ENCODE results near the gene SNX9.
A peak's percentile ranks its signal among the peaks of the same experiment; 100 is the strongest.

The SNX9 gene

GRCh38 chr6:157944983-157945931 is 122.2 kb downstream of the SNX9 start (continued):
- 0 out of 2 replicates have a peak, but pooled peaks have one; percentile 28 for TF ChIP-seq WT1 (tag by site-specific recombination; IDR thresholded peaks at IDR 0.05)
- TF ChIP-seq ZNF76 (tag by site-specific recombination; IDR thresholded peaks at IDR 0.05; ENCODE audit: borderline replicate concordance, low read depth): no peak
- peak; percentile 64; the same call in 1 of the 2 replicates for TF ChIP-seq ZBTB17 (tag by site-specific recombination; IDR thresholded peaks at IDR 0.05)
- TF ChIP-seq ZNF184 (tag by site-specific recombination; IDR thresholded peaks at IDR 0.05): no peak
- no peak for TF ChIP-seq ZNF843 (tag by site-specific recombination; IDR thresholded peaks at IDR 0.05)
- TF ChIP-seq ZFHX2 (tag by site-specific recombination; conservative IDR thresholded peaks at IDR 0.05): peak; percentile 85
- TF ChIP-seq KLF8 (tag by site-specific recombination; IDR thresholded peaks at IDR 0.05): no peak
- no peak for TF ChIP-seq REST (tag by site-specific recombination; IDR thresholded peaks at IDR 0.05)
- peak; percentile 41; the same call in 1 of the 2 replicates for TF ChIP-seq ZFP69B (tag by site-specific recombination; IDR thresholded peaks at IDR 0.05)
- peak; percentile 77; the same call in 1 of the 2 replicates for TF ChIP-seq EGR2 (tag by site-specific recombination; IDR thresholded peaks at IDR 0.05; ENCODE audit: low read depth)

DNA sequence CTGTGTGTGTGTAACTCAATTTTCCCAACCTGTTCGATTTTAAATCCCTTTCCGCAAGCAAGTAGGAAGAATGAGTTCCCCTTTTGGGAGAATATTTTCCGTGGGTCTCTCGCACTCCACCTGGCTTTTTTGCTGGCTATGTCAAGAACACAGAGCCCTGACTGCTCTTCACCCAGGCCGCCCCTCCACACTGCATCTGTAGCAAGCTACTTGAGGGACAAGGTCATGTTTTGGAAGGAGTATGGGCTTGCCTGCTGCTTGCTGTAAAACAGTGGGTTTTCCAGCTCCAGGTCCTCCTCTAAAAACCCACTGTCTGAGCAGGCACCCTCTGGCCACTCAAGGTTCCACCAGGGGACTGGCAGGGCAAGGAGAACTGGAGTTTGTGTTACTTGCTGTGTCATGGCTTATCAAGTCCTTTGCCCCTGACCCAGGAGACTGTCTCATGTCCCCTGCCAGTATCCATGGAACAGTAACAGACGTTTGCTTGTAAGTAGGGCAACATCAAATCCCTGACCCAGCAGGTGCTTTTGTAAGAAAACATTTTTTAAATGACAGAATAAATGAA is 123.1 kb downstream of the SNX9 start:
- H3K4me1 ChIP-seq (ENCODE audit: control insufficient read depth, insufficient read depth, low read length): no peaks in the 10 kb centered on the region
- H3K9me3 ChIP-seq (ENCODE audit: control insufficient read depth, insufficient read depth, low read depth, low read length): no peaks in the 10 kb centered on the region
- H3K27ac ChIP-seq (ENCODE audit: extremely low read depth, low read depth, low read length): no peak overlapping the region
- H3K4me3 ChIP-seq (ENCODE audit: low read depth, low read length): no peak overlapping the region
- POLR2A ChIA-PET: no interaction called here
- peaks cover 6 to 42% of the 10 kb centered on the region in 2 experiments; a peak in 2 of 3 replicates for H3K36me3 ChIP-seq (ENCODE audit: control insufficient read depth in 2 of 2, insufficient read depth in 1 of 2, low read length in 2 of 2)
- CTCF ChIA-PET: interaction anchor here (0.8 to 2.3 kb wide), 7 partner anchors 9 to 631 kb away, joined by 3 to 9 read pairs (median 4); no protein-coding TSS in a partner anchor
- no peak for TF ChIP-seq ZNF335 (tag by site-specific recombination; conservative IDR thresholded peaks at IDR 0.05)
- TF ChIP-seq ZNF19 (tag by site-specific recombination; IDR thresholded peaks at IDR 0.05; ENCODE audit: low read depth): no peak
- no peak for TF ChIP-seq ZFP37 (tag by site-specific recombination; IDR thresholded peaks at IDR 0.05)
- TF ChIP-seq, protein P1, sequence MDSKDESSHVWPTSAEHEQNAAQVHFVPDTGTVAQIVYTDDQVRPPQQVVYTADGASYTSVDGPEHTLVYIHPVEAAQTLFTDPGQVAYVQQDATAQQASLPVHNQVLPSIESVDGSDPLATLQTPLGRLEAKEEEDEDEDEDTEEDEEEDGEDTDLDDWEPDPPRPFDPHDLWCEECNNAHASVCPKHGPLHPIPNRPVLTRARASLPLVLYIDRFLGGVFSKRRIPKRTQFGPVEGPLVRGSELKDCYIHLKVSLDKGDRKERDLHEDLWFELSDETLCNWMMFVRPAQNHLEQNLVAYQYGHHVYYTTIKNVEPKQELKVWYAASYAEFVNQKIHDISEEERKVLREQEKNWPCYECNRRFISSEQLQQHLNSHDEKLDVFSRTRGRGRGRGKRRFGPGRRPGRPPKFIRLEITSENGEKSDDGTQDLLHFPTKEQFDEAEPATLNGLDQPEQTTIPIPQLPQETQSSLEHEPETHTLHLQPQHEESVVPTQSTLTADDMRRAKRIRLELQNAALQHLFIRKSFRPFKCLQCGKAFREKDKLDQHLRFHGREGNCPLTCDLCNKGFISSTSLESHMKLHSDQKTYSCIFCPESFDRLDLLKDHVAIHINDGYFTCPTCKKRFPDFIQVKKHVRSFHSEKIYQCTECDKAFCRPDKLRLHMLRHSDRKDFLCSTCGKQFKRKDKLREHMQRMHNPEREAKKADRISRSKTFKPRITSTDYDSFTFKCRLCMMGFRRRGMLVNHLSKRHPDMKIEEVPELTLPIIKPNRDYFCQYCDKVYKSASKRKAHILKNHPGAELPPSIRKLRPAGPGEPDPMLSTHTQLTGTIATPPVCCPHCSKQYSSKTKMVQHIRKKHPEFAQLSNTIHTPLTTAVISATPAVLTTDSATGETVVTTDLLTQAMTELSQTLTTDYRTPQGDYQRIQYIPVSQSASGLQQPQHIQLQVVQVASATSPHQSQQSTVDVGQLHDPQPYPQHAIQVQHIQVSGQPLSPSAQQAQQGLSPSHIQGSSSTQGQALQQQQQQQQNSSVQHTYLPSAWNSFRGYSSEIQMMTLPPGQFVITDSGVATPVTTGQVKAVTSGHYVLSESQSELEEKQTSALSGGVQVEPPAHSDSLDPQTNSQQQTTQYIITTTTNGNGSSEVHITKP (tag by site-specific recombination; IDR thresholded peaks at IDR 0.05): no peak
- TF ChIP-seq GLI4 (tag by site-specific recombination; IDR thresholded peaks at IDR 0.05): no peak
- no peak for TF ChIP-seq ZNF23 (tag by site-specific recombination; IDR thresholded peaks at IDR 0.05; ENCODE audit: borderline replicate concordance)
- no peak for TF ChIP-seq BCL11A (tag by site-specific recombination; IDR thresholded peaks at IDR 0.05; ENCODE audit: low read depth)
- no peak for TF ChIP-seq ZNF416 (tag by site-specific recombination; IDR thresholded peaks at IDR 0.05)
- TF ChIP-seq HOXA7 (CRISPR knock-in tag; IDR thresholded peaks at IDR 0.05; ENCODE audit: borderline replicate concordance): no peak

Data from HEK293 (cell line).